LNCAP (cell line): Measurements from ENCODE around the gene TAS2R38.

ENCODE experiments used
- TF ChIP-seq, protein P1 (sequence below): fragments of 450-650 bp; IDR thresholded peaks from 2 replicates; pipeline ENCODE4 v1.5.1; 2017; ENCODE audit warnings: mild to moderate bottlenecking

Gene TAS2R38

DNA sequence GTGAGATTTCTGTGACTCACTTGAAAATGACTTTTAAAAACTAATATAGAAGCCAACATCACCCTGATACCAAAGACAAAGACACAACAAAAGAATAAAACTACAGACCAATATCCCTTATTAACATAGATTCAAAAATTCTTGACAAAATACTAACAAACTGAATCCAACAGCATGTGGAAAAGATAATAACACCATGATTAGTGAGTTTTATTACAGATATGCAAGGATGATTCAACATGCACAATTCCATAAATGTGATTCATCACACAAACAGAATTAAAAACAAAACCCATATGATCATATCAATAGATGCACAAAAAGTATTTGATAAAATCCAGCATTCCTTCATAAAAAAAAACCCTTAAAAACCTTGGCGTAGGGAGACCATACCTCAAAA lies 28.6 kb upstream of the TAS2R38 start:
- TF ChIP-seq, protein P1, sequence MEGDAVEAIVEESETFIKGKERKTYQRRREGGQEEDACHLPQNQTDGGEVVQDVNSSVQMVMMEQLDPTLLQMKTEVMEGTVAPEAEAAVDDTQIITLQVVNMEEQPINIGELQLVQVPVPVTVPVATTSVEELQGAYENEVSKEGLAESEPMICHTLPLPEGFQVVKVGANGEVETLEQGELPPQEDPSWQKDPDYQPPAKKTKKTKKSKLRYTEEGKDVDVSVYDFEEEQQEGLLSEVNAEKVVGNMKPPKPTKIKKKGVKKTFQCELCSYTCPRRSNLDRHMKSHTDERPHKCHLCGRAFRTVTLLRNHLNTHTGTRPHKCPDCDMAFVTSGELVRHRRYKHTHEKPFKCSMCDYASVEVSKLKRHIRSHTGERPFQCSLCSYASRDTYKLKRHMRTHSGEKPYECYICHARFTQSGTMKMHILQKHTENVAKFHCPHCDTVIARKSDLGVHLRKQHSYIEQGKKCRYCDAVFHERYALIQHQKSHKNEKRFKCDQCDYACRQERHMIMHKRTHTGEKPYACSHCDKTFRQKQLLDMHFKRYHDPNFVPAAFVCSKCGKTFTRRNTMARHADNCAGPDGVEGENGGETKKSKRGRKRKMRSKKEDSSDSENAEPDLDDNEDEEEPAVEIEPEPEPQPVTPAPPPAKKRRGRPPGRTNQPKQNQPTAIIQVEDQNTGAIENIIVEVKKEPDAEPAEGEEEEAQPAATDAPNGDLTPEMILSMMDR: no peak

DNA sequence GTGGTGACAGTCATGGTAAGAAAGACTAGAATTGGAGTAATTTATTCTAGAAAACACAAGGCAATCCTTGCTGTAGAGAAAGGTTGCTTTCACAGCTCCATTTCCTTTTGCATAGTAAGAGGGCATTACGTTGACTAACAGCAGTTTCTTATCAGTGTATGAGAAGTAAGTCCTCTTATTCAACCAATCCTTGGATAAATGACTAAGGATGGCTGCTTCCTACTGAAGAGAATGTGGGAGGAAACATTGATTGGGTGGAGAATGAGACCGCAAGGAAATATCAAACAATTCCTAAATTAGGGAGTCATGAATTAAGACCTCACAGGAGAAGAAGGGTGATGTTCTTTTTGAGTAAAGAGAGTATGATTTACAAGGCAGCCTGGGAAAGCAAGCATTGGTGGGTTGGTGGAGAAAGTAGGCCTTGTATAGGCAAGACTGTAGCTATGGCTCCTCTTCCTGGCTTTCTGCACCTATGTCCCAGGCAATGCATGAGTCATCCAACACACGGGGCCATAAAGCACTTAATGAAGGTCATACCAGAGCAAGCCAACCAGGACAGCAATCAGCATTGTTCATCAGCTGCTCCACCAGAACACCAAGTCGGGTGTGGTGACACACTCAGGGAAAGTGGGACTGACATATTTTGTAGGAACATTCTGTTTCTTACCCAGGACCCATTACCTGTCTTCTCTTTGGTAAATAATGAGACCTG lies 27.7 kb upstream of the TAS2R38 start:
- TF ChIP-seq, protein P1: no peak

DNA sequence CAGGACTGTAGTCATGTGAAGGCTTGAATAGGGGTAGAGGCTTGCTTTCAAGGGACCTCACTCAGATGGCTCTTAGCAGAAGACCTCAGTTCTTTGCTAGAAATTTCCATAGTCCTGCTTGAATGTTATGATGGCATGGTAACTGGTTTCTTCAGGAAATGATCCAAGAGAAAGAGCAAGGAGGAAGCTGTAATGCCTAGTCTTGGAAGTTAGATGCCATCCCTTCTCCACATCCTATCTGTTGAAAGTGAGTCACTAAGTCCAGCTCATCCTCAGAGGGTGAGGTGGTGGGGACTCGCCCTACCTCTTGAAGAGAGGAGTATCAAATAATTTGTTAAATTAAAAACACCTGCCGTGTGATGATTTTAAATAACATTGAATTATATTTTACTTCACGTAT lies 26.7 kb upstream of the TAS2R38 start:
- TF ChIP-seq, protein P1: no peak

DNA sequence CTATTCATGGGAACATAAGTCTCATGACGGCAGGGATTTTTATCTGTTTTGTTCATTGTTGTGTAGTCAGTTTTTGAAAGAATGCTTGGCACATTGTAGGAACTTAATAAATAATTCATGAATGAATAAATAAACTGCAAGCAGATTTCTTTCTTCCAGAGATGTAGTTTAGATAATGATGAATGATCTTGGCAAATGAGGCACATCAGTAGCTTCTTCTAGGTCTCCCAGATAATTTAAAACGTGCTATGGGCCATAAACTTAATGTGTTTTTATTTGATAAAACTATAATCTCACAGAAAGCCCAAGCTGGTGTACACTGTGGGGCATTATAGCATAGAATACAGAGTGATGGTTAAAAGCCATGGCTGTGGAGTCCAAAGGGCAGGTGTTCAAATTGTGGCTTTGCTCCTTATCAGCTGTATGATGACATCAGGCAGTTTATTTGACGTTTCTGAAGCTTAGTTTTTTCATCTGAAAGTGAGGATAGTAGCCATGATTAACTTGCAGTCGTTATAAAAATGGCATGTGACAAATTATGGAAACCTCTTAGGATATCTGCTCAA lies 25.6 kb upstream of the TAS2R38 start:
- TF ChIP-seq, protein P1: no peak

DNA sequence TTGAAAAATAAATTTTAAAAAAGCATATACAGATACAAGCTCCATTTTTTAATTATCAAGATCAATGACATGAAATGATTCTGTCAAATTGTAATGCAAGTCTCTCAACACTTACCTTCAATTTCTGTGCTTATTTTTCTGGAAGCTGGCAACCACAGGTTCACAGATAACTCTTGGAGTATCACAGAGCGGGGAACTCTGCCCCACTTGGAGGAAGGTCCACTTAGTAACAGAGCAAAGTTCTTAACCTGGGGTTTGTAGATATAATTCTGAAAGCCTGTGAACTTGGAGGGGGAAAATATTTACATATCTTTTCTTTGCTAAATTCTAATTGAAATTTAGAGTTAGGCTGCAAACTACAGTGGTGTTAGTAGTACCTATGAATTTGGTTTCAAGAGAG lies 19.8 kb upstream of the TAS2R38 start:
- TF ChIP-seq, protein P1: no peak

DNA sequence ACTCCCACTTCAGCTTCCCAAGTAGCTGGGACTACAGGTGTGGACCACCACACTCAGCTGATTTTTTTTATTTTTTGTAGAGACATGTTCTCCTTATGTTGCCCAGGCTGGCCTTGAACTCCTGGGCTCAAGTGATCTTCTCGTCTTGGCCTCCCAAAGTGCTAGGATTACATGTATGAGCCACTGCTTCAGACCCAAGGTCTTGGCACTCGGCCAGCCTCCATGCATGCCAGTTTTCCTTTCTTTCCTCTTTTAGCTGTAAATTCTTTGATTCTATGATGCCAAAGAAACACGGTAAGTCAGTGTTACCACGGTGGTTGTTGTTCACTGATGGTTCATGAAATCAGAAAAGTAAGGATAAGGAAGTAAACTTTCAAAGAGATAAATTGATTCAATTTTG lies 19.1 kb upstream of the TAS2R38 start:
- TF ChIP-seq, protein P1: no peak

DNA sequence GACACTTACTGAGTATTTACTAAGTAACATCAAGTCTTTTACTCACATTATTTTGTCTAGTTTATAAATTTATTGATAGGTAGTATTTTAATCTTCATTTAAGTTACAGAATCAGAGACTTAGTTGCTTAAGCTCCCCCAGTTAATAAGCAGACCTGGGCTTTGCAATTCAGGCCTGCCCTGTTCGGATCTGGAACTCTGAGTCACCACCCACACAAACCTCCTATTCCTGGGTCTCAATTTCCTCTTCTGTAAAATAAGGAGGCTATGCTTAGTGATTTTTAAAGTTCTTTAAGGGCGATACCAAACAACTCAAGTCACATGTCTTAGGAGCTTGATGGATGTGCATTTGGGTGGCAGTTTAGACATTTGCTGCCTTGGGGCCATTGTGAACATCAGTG lies 18.6 kb upstream of the TAS2R38 start:
- TF ChIP-seq, protein P1: no peak

DNA sequence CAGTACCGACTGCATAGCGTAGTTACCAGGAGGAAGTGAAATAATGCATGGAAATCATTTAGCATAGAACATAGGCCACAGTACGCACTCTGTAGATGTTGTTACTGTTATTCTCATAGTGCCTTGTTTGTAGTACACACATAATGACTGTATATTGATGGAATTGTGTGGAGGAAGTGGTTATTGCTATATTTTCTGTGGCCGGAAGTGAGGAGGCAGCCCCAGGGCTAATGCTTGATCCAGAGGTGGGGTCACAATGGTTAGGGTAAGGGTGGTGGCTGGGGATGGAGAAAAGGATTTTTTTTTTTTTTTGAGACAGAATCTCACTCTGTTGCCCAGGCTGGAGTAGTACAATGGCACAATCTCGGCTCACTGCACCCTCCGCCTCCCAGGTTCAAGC lies 17.6 kb upstream of the TAS2R38 start:
- TF ChIP-seq, protein P1: no peak
